ENCODE measurements around the gene HMGCLL1. TPM values are rescaled to one million over a fixed set of nuclear protein-coding genes. Genes with fewer than 3 reads are reported as not detected.

Gene HMGCLL1
- total and polyA plus RNA-seq, 8 donors = 4.2 to 13.9 (median 8.0) TPM

GRCh38 chr6:55397986-55398385 is 181.0 kb downstream of the HMGCLL1 start:
- Histone ChIP-seq H3K4me3 (no peak overlapping the region), H3K27me3 (no peaks in the 10 kb centered on the region), H3K36me3 (no peaks in the 10 kb centered on the region), H3K9me3 (no peaks in the 10 kb centered on the region), H3K4me1 (no peaks in the 10 kb centered on the region), H3K27ac (no peak overlapping the region)
- intact Hi-C loops (cut with DNase I) = no loop called here
- TF ChIP-seq CTCF (IDR thresholded peaks at IDR 0.05) = no peak
- DNase-seq (no peak), ATAC-seq (no peak)

- H3K4me3 ChIP-seq = no peak overlapping the region
- intact Hi-C loops (cut with DNase I) = no loop called here
- no peak for TF ChIP-seq CTCF (IDR thresholded peaks at IDR 0.05)
- no peaks in the 10 kb centered on the region for H3K4me1 ChIP-seq
- no peaks in the 10 kb centered on the region for H3K9me3 ChIP-seq
- H3K27me3 ChIP-seq = no peaks in the 10 kb centered on the region
- no peaks in the 10 kb centered on the region for H3K36me3 ChIP-seq
- no peak overlapping the region for H3K27ac ChIP-seq
- DNase-seq (no peak), ATAC-seq (no peak)
Observed at GRCh38 chr6:55395871-55396270, 183.1 kb downstream of the HMGCLL1 start.

DNA sequence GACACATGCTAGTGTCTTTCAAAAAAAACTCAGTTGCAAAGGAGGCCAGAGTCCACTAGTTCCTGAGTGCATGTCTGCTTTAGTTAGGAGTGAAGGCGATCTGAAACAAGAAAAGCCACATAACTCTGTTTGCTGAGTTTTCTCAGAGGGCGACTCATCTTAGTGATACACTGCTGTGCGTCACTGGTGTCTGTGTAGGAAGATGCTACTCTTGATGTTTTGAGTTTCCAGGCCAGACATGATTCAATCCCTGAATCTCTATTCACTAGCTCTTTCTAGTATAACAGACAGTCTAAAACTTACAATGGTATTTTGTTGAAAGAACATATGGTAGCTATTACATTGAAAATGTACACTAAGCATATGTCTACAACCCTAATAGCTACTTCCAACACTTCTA is 190.8 kb downstream of the HMGCLL1 start:
- TF ChIP-seq CTCF (IDR thresholded peaks at IDR 0.05) = no peak
- Histone ChIP-seq H3K9me3 (no peaks in the 10 kb centered on the region), H3K27me3 (no peaks in the 10 kb centered on the region), H3K36me3 (no peaks in the 10 kb centered on the region), H3K4me1 (no peaks in the 10 kb centered on the region), H3K27ac (no peak overlapping the region), H3K4me3 (no peak overlapping the region)
- DNase-seq (no peak), ATAC-seq (no peak)
- intact Hi-C loops (cut with DNase I) = no loop called here

Measured in left lung (tissue), 10 donors.